Sigmoid colon (tissue), 4 donors: ENCODE measurements around the gene NCAM2.

Source experiments
- CTCF ChIP-seq, 4 experiments: fragments of 450-650 bp in 3 of 4; fragments of 200-600 bp in 1 of 4; IDR thresholded peaks; one replicate each; pipeline ENCODE4 v1.5.1; 2016 to 2019; ENCODE audit warnings: antibody characterized with exemption in 4 of 4, mild to moderate bottlenecking in 3 of 4, moderate library complexity in 2 of 4
- EP300 ChIP-seq, 4 donors: sonication (generic); formaldehyde crosslinking; IDR thresholded peaks; one replicate each; pipeline ENCODE4 v1.6.1; 2017; ENCODE audit warnings: antibody characterized with exemption in 4 of 4
- POLR2A ChIP-seq, 2 donors: fragments of 450-650 bp; IDR thresholded peaks; one replicate each; pipeline ENCODE4 v1.6.1; 2016; ENCODE audit warnings: antibody characterized with exemption in 2 of 2, mild to moderate bottlenecking in 2 of 2, moderate library complexity in 2 of 2
- POLR2AphosphoS5 ChIP-seq, 4 donors: sonication (generic); formaldehyde crosslinking; IDR thresholded peaks; one replicate each; pipeline ENCODE4 v1.6.1; 2017; ENCODE audit warnings: antibody characterized with exemption in 4 of 4

- TF ChIP-seq POLR2A (IDR thresholded peaks at IDR 0.05) (no peak), POLR2AphosphoS5 (IDR thresholded peaks at IDR 0.05) (no peak), CTCF (IDR thresholded peaks at IDR 0.05) (no peak), EP300 (IDR thresholded peaks at IDR 0.05) (no peak)
Measured at GRCh38 chr21:21074305-21074704, 76.1 kb downstream of the NCAM2 start.
